ENCODE results near the gene CD8B2. TPM values are rescaled to one million over a fixed set of nuclear protein-coding genes. Genes with fewer than 3 reads are reported as not detected.
A peak's percentile ranks its signal among the peaks of the same experiment; 100 is the strongest.
"Not testable (repeated sequence)": the region's sequence is repeated elsewhere in the genome, so short reads cannot be mapped to it uniquely, and the experiment has no call there.

CD8B2 gene
- total RNA-seq, 1 donor from 2014 or later: not detected

DNA sequence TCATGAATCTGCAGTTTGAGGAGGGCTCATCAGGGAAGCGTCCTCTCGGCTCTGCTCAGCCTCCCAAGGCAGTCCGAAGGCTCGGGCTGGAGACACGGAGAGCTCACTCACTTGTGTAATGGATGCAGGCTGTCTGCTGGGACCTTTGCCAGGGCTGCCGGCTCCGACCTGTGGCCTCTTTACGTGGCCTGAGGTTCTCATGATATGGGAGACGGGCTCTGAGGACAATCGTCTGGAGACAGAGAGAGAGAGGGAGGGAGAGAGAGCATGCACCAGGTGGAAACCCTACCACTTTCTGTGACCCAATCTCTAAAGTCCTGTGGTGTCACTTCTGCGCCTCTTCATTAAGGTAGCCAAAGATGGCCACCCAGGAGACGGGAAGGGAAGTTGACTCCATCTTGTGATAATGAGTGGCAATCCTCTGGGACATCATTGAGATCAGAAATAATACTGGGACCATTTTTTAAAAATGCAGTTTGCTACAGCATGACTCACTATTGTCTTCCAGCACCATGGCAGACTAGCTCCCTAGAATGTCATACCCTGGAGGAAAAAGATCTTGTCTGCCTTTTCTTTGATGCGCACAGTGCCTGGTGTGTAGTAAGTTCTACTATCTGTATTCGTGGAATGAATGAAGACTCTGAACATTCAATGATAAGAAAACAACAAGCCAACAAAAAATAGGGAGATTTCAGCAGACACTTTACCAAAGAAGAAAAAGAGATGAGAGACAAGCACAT, 60.2 kb downstream of the CD8B2 start:
- ATAC-seq: no peak
- no peak for DNase-seq (ENCODE audit: low spot score)

DNA sequence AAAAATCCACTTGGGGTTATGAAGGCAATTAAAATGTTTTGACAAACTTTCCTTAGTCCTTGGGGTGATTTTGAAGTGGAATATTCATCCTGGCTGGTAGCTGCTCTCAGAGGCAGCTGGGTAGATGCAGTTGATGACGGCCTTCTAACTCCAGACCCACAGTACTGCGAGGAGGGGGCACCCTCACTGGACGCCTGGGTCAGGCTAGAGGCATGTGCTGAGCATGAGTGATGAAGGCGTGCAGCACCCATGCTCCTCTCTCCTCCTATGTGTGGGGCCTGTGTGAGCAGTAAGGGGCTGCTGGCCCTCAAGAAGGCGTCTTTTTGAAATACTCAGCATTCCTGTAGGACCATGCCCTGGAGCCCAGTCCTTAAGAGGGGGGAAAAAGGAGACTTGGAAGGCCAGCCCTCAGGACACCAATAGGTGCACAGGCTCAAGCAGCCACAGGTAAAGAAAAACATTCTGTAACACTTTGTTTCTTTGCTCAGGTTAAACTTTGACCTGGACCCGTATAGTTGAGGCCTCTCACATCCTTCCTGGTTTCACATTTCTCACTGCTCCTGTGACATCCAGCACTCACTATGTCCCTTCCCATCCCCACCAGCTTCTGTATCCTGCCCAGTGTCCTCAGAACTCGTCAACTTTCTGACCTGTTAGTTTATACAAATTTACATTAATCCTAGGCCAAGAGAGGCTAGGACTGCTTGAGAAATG, 64.4 kb downstream of the CD8B2 start:
- ATAC-seq (no peak), DNase-seq (ENCODE audit: low spot score) (no peak)

DNA sequence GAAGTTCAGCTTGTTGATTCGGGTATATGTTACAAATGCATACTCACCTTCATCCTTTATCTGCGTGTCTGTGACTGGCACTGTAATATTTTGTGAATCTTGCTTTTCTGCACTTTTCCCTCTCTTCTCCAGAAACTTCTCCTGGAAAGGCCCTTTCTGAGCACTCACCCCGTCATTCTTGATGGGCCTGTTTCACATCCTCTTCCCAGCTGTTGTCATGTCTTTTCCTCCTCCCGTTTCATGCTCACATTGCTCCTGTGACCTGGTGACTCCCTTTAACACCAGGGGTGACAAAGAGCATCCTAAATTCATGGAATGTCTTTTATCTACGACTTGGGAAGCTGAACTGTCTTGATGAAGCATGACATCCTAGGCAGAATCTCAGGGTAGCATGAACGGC, 65.8 kb downstream of the CD8B2 start:
- ATAC-seq (no peak), DNase-seq (ENCODE audit: low spot score) (no peak)

- ATAC-seq: no peak
- no peak for DNase-seq (ENCODE audit: low spot score)
Measured at GRCh38 chr2:106553321-106553720, 66.2 kb downstream of the CD8B2 start.

GRCh38 chr2:106554411-106554810, 67.2 kb downstream of the CD8B2 start:
- DNase-seq (ENCODE audit: low spot score) (no peak), ATAC-seq (no peak)

GRCh38 chr2:106555053-106555452, 67.9 kb downstream of the CD8B2 start:
- DNase-seq (ENCODE audit: low spot score): no peak

DNA sequence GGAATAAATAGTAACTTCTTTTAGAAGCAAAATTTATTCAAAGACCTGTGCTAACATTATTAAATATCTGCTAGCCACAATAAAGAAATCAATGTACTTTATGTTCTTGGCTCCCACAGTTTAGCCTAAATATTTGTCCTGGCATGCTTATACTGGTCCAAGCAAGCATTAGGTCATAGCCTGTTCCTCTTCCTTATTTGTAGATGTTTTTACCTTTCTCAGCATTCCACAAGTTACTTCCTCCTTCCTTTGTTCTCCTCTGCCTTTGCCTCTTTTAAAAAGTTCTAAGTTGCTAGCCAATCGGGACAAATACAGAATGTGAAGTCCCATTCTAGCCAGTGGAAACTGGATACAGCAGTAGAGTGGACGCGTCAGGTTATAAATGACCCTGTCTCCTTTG, 72.6 kb downstream of the CD8B2 start:
- not testable (repeated sequence) for DNase-seq (ENCODE audit: low spot score); ATAC-seq

More at GRCh38 chr2:106555053-106555452, 67.9 kb downstream of the CD8B2 start:
- ATAC-seq: no peak

- DNase-seq (ENCODE audit: low spot score) (no peak), ATAC-seq (peak; percentile 36)
Measured at GRCh38 chr2:106560773-106561172, 73.6 kb downstream of the CD8B2 start.

GRCh38 chr2:106561356-106561755, 74.2 kb downstream of the CD8B2 start:
- no peak for ATAC-seq
- no peak for DNase-seq (ENCODE audit: low spot score)

DNA sequence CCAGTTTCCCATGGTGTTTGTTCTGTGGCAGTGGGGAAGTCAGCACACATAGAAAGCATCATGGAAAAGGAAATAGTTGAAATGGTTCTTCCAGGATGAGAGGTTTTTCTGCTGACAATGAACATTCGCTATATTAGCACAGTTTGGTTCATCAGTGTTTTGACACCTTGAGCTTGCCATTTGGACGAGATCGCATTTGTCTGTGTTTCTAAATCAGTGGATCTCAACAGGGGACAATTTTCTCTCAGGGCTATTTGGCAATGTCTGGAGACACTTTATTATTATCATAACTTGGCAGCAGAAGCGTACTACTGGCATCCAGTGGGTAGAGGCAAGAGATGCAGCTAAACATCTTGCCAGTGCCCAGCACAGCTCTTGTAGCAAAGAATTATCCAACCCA, 74.6 kb downstream of the CD8B2 start:
- ATAC-seq: no peak
- no peak for DNase-seq (ENCODE audit: low spot score)

DNA sequence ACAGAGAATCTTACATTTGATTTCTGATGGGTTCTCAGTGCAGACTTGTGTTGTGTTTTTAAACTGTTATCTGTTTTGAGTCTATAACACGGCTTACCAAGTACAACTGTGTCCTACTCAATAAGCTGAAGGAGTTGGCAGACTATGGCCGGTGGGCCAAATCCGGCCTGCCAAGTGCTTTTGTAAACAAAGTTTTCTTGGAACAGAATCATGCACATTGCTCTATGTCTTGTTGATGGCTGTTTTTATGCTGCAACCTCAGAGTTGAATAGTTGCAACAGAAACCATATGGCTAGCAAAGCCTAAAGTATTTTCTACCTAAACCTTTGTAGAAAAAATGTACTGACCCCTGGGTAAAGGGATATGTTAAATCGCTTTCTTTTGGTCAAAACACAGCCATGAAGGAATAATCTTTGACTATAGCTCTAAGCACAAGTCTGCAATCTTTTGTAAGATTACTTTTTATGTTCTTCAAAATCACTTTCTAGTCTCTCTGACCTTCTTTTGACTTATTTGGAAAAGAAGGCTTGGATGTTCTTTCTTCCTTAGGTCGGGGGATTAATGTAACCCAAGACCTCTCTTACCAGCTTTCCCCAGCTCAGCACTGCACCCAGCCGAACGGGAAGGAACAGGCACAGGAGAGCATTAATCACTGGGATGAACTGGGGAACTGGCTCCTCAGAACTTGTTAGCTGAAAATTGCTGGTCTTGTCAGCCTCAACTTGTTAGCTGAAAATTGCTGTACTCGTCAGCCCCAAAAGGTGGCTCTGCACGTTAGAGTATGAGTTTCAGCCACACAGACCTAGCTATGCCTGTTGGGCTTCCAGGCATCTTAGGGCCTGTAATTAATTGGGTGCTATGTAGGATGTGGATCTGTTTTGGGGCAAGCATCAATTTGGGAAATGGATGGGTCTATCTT, 75.4 kb downstream of the CD8B2 start:
- DNase-seq (ENCODE audit: low spot score): no peak

GRCh38 chr2:106563195-106563594, 76.0 kb downstream of the CD8B2 start:
- peak; percentile 57 for ATAC-seq
- no peak for DNase-seq (ENCODE audit: low spot score)

More for the DNA sequence above, 75.4 kb downstream of the CD8B2 start:
- ATAC-seq: peak; percentile 40

DNA sequence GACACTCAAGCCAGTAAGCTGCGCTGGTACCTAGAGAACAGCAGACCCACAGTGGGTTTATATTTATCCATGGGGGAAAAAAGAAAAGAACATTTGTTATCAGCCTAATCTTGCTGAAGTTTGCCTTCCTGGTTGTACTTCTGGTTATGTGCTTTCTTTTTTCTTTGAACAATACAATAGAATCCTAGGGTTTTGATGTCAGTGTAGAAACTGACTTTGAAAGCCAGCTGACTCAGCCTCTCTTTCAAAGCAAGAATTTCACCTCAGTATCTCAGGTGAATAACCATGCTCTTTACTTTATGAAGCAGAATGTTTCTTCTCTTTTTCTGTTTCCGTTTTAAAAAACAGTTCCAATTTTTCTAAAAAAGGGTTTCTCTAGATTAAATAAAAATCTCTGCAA, 78.4 kb downstream of the CD8B2 start:
- ATAC-seq: no peak
- no peak for DNase-seq (ENCODE audit: low spot score)

DNA sequence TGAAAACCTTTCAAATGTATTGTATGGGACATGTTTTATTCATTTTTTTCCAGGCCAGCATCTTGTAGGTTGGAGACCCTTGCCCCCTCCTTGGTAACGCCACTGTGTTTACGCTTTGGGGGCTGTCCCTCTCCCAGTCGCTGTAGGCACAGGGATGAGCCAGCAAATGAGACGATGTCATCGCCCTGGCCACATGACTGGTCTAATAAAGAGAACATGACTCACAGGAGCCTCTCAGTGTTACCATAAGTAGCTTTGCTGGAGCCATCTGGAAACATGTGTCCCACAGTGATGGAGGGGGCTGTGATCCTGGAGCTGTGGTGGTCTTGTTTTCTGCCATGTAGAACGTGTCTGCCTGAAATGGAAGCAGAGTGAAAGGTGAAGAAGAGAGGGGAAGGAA, 78.9 kb downstream of the CD8B2 start:
- ATAC-seq (peak; percentile 30), DNase-seq (ENCODE audit: low spot score) (no peak)

DNA sequence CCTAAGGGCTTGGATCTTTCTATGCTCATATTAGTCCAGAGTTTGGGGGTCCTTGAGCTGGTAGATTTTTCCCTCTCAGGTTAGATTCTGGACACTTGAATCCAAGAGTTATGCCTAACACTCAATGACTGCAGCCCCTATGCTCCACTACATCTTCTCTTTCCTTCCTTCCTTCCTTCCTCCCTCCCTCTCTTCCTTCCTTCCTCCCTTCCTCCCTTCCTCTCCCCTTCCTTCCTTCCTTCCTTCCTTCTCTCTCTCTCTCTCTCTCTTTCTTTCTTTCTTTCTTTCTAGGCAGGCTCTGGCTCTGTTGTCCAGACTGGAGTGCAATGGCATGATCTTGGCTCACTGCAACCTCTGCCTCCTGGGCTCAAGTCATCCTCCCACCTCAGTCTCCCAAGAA, 79.3 kb downstream of the CD8B2 start:
- ATAC-seq; DNase-seq (ENCODE audit: low spot score): not testable (repeated sequence)

DNA sequence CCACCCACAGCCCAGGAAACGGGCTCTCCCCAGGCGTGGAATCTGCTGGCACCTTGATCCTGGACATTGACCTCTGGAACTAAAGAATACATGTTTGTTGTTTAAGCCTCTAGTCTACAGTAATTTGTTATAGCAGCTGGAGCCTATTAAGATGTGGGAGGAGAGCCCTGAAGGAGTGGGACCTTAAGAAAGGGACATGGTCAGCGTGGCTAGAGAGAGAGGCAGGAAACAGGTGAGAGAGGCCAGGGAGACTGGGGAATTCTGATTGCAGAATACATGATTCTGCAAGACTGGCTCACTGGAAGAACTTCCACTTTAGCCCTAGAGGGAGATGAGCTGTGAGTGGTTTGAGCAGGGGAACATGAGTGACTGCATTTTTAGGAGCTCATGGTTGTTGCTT, 83.2 kb downstream of the CD8B2 start:
- ATAC-seq: peak; percentile 31
- no peak for DNase-seq (ENCODE audit: low spot score)

Other genes with a start within 250 kb of the CD8B2 start
- gene RGPD3, start 19.0 kb upstream of the CD8B2 start, total RNA-seq: 0.13 TPM

Data from left lobe of liver (tissue), 2 donors.